ENCODE data around the gene FHIT. TPM values are rescaled to one million over a fixed set of nuclear protein-coding genes. Genes with fewer than 3 reads are reported as not detected.

Gene FHIT
- total and polyA plus RNA-seq, 2 of the 4 experiments (the other 2 are of a cell fraction) = 0.07 TPM; not detected in 1

DNA sequence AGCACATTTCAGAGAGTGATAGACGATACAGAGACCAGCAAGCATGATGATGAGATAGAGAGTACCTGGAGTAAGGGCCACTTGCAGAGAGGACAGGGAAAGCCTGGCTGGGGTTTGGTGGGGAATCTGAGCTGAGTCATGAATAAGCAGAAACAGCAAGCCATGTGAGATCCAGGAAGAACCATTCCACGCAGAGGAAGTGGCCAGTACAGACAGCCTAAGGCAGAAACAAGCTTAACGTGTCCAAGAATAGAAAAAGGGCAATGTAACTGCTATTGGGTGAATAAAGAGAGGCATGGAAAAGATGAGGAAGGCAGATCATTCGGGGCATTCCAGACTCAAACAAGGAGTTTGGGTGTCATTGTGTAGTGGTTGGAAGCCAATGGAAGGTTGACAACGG is 1385.2 kb downstream of the FHIT start:
- no peak for ATAC-seq (ENCODE audit: low read depth)
- no peak overlapping the region for H3K4me3 ChIP-seq (ENCODE audit: insufficient read depth, low read depth, low read length)
- POLR2A ChIA-PET (ENCODE audit: unreplicated experiment) = no interaction called here
- no peak overlapping the region for H2AK9ac ChIP-seq (replicated peaks; ENCODE audit: low read depth, low read length, poor library complexity)
- H3K9ac ChIP-seq (ENCODE audit: low read depth, low read length) = no peak overlapping the region
- H3K27me3 ChIP-seq (ENCODE audit: control insufficient read depth, insufficient read depth, low read length) = 0 out of 2 replicates have a peak, but pooled peaks cover 1% of the 10 kb centered on the region
- intact Hi-C loops (cut with micrococcal nuclease) (loop anchor here (10.0 kb wide), 1 partner anchor 569 kb away; no protein-coding TSS in a partner anchor), in situ Hi-C loops (cut with MboI; ENCODE audit: low sequenced_read_pairs) (loop anchor here (25.0 kb wide), 1 partner anchor 1054 kb away; no protein-coding TSS in a partner anchor), dilution Hi-C loops (cut with HindIII; ENCODE audit: low sequenced_read_pairs, unreplicated experiment) (no loop called here)
- H3K4ac ChIP-seq (ENCODE audit: low read depth, low read length) = no peak overlapping the region
- H3K79me1 ChIP-seq (ENCODE audit: low read depth in 1 of 2, low read length in 2 of 2) = no peaks in the 10 kb centered on the region
- H3K9me3 ChIP-seq (ENCODE audit: control insufficient read depth, insufficient read depth, low read length) = no peaks in the 10 kb centered on the region
- H3K14ac ChIP-seq (replicated peaks; ENCODE audit: low read depth, low read length) = no peak overlapping the region
- H2AK5ac ChIP-seq (ENCODE audit: low read depth, low read length) = no peak overlapping the region
- no peak overlapping the region for H4K5ac ChIP-seq (ENCODE audit: low read depth, low read length)
- H4K91ac ChIP-seq (ENCODE audit: insufficient read depth, low read depth, low read length) = no peak overlapping the region
- no peak overlapping the region for H3K27ac ChIP-seq (ENCODE audit: insufficient read depth, low read length)
- H2BK120ac ChIP-seq (ENCODE audit: low read depth, low read length) = no peak overlapping the region
- no peak overlapping the region for H2BK5ac ChIP-seq (ENCODE audit: low read depth, low read length, poor library complexity, severe bottlenecking)
- no peaks in the 10 kb centered on the region for H4K20me1 ChIP-seq (ENCODE audit: insufficient read depth, low read length)
- H3K18ac ChIP-seq (ENCODE audit: low read depth, low read length) = no peak overlapping the region
- no peak overlapping the region for H2BK20ac ChIP-seq (ENCODE audit: low read depth, low read length)
- no peak for TF ChIP-seq CHD1 (IDR thresholded peaks at IDR 0.05; ENCODE audit: low read depth, low read length)
- peaks cover 2% of the 10 kb centered on the region; the same call in 1 of the 2 replicates for H3K4me1 ChIP-seq (ENCODE audit: control insufficient read depth, insufficient read depth, low read length)
- H3K36me3 ChIP-seq (ENCODE audit: control insufficient read depth, insufficient read depth, low read length) = no peaks in the 10 kb centered on the region
- H2AFZ ChIP-seq (replicated peaks; ENCODE audit: low read length, poor library complexity) = no peak overlapping the region
- 45% methylated on average over 2 of the region's 5 CpGs; no CpG with 5 or more reads in 1 of the 2 experiments for WGBS, 2 experiments (ENCODE audit: extremely low coverage in 2 of 2, insufficient read length in 1 of 2)
- H3K56ac ChIP-seq (ENCODE audit: extremely low read depth, insufficient read depth, low read length) = no peak overlapping the region
- no peak overlapping the region for H2BK15ac ChIP-seq (ENCODE audit: low read depth, low read length)
- no peak for DNase-seq
- no peak overlapping the region for H4K8ac ChIP-seq (ENCODE audit: low read depth in 2 of 2, low read length in 2 of 2)
- H3K9me1 ChIP-seq (ENCODE audit: insufficient read depth, low read length) = no peaks in the 10 kb centered on the region
- no peak overlapping the region for H3K4me2 ChIP-seq (ENCODE audit: low read depth, low read length)
- H3K23ac ChIP-seq (ENCODE audit: low read depth, low read length) = no peak overlapping the region
- BruUV-seq (replicated peaks) = no TSS peak
- CTCF ChIA-PET = no interaction called here
